ENCODE data around the gene TMEM240.
"Not testable (repeated sequence)": the region's sequence is repeated elsewhere in the genome, so short reads cannot be mapped to it uniquely, and the experiment has no call there.

Gene TMEM240

GRCh38 chr1:1540818-1541628 is 599 bp upstream of the TMEM240 start:
- no peak for DNase-seq (ENCODE audit: low spot score)

GRCh38 chr1:1539310-1540089 is 924 bp downstream of the TMEM240 start:
- DNase-seq (ENCODE audit: low spot score): no peak

- no peak for DNase-seq (ENCODE audit: low spot score)
Measured at GRCh38 chr1:1538989-1539309, 1.5 kb downstream of the TMEM240 start.

- no peak for DNase-seq (ENCODE audit: low spot score)
Measured at GRCh38 chr1:1538334-1538733, 2.1 kb downstream of the TMEM240 start.

- no peak for DNase-seq (ENCODE audit: low spot score)
Measured at GRCh38 chr1:1537626-1538250, 2.7 kb downstream of the TMEM240 start.

GRCh38 chr1:1536938-1537546 is 3.4 kb downstream of the TMEM240 start:
- no peak for DNase-seq (ENCODE audit: low spot score)

- DNase-seq (ENCODE audit: low spot score): no peak
Measured at GRCh38 chr1:1536019-1536937, 4.1 kb downstream of the TMEM240 start.

- DNase-seq (ENCODE audit: low spot score): no peak
Measured at GRCh38 chr1:1535201-1536018, 5.0 kb downstream of the TMEM240 start.

- DNase-seq (ENCODE audit: low spot score): no peak
Measured at GRCh38 chr1:1534401-1535154, 5.8 kb downstream of the TMEM240 start.

GRCh38 chr1:1533894-1534291 is 6.5 kb downstream of the TMEM240 start:
- not testable (repeated sequence) for DNase-seq (ENCODE audit: low spot score)

- DNase-seq (ENCODE audit: low spot score): not testable (repeated sequence)
Measured at GRCh38 chr1:1533176-1533893, 7.1 kb downstream of the TMEM240 start.

GRCh38 chr1:1531947-1532346 is 8.5 kb downstream of the TMEM240 start:
- no peak for DNase-seq (ENCODE audit: low spot score)

GRCh38 chr1:1529936-1530335 is 10.5 kb downstream of the TMEM240 start:
- no peak for DNase-seq (ENCODE audit: low spot score)

GRCh38 chr1:1529321-1529720 is 11.1 kb downstream of the TMEM240 start:
- DNase-seq (ENCODE audit: low spot score): no peak

- no peak for DNase-seq (ENCODE audit: low spot score)
Measured at GRCh38 chr1:1528301-1529267, 11.8 kb downstream of the TMEM240 start.

- DNase-seq (ENCODE audit: low spot score): no peak
Measured at GRCh38 chr1:1527092-1527816, 13.2 kb downstream of the TMEM240 start.

GRCh38 chr1:1526476-1526875 is 13.9 kb downstream of the TMEM240 start:
- not testable (repeated sequence) for DNase-seq (ENCODE audit: low spot score)

All from kidney tubule cell (primary cell).